Gastrocnemius medialis (tissue), 4 donors: ENCODE measurements around the gene FUT3. TPM values are rescaled to one million over a fixed set of nuclear protein-coding genes. Genes with fewer than 3 reads are reported as not detected.

Experiments used
- ATAC-seq, 2 donors: fragments of 150-250 bp; one replicate each; pipeline ENCODE4 v1.9.1; 2016
- DNase-seq, 2 donors: peaks; one replicate each; pipeline ENCODE4 v3.0.0-alpha.2; 2019
- H3K27ac ChIP-seq, 4 donors: fragments of 200-600 bp; sonication (generic); 1 replicate in 1 of 4; 2 replicates in 3 of 4; pipeline ENCODE4 v1.5.1; 2016 to 2018; ENCODE audit warnings: mild to moderate bottlenecking in 2 of 4, moderate library complexity in 1 of 4
- H3K27me3 ChIP-seq, 3 donors: fragments of 200-600 bp; sonication (generic) in 2 of 3; 1 replicate in 1 of 3; 2 replicates in 2 of 3; pipeline versions ENCODE4 v1.5.1 to v1.6.0; 2016 to 2019; ENCODE audit warnings: mild to moderate bottlenecking in 1 of 3, moderate library complexity in 1 of 3
- H3K36me3 ChIP-seq, 2 donors: fragments of 200-600 bp; sonication (generic) in 1 of 2; one replicate each; pipeline ENCODE4 v1.5.1; 2017 to 2018
- H3K4me1 ChIP-seq, 2 donors: fragments of 200-600 bp; sonication (generic) in 1 of 2; one replicate each; pipeline ENCODE4 v1.5.1; 2016 to 2017; ENCODE audit warnings: mild to moderate bottlenecking in 2 of 2
- H3K4me3 ChIP-seq, 4 donors: fragments of 200-600 bp; sonication (generic) in 3 of 4; 1 replicate in 1 of 4; 2 replicates in 3 of 4; pipeline ENCODE4 v1.5.1; 2016 to 2019; ENCODE audit warnings: mild to moderate bottlenecking in 2 of 4
- H3K9me3 ChIP-seq, 3 donors: fragments of 200-600 bp; sonication (generic) in 2 of 3; 1 replicate in 1 of 3; 2 replicates in 2 of 3; pipeline ENCODE4 v1.5.1; 2016 to 2019
- CTCF ChIP-seq, 5 experiments: fragments of 450-650 bp in 3 of 5; fragments of 200-600 bp in 2 of 5; sonication (generic) in 2 of 5; IDR thresholded peaks in 4 of 5; conservative IDR thresholded peaks in 1 of 5; 1 replicate in 4 of 5; 2 replicates in 1 of 5; pipeline ENCODE4 v1.5.1; 2016 to 2019; ENCODE audit warnings: antibody characterized with exemption in 5 of 5, mild to moderate bottlenecking in 3 of 5, moderate library complexity in 3 of 5
- POLR2A ChIP-seq, 2 donors: fragments of 450-650 bp; IDR thresholded peaks; one replicate each; pipeline ENCODE4 v1.6.1; 2017; ENCODE audit warnings: antibody characterized with exemption in 2 of 2, mild to moderate bottlenecking in 2 of 2, moderate library complexity in 2 of 2
- in situ Hi-C, 4 donors: fragments of 200-750 bp; cut with MboI; loops; one replicate each; pipeline versions ENCODE4 v1.15.0 to v1.8.0; 2017; ENCODE audit warnings: low sequenced_read_pairs in 4 of 4
- intact Hi-C: fragments of 100-400 bp; cut with DNase I; formaldehyde crosslinking; loops from one replicate; pipeline ENCODE4 v1.15.1; 2023; ENCODE audit warnings: low total_unique reads
- total RNA-seq, 4 donors: library from RNA; depleted of rRNA; stranded (reverse); fragments of >200 nt; gene quantifications; one replicate each; pipeline versions ENCODE4 v1.1.0 to v1.2.3, GENCODE V29; 2016

Gene FUT3
- total RNA-seq, 4 donors from 2014 or later = 0.32 TPM; not detected in 3

- ATAC-seq (no peak), DNase-seq (no peak)
- in situ Hi-C loops (no loop called here), intact Hi-C loops (no loop called here)
- H3K4me3 ChIP-seq = no peak within 1 kb of the TSS
- no peaks in the 10 kb centered on the region for H3K36me3 ChIP-seq
- H3K4me1 ChIP-seq = no peaks in the 10 kb centered on the region
- H3K27ac ChIP-seq = no peak within 1 kb of the TSS
- peaks cover 0 to 12% (median 11%) of the 10 kb centered on the region in 3 donors for H3K27me3 ChIP-seq
- no peaks in the 10 kb centered on the region for H3K9me3 ChIP-seq
- TF ChIP-seq POLR2A (IDR thresholded peaks at IDR 0.05) (no peak), CTCF (IDR thresholded peaks at IDR 0.05 in 4 of 5, conservative IDR thresholded peaks at IDR 0.05 in 1 of 5) (no peak)
Measured at GRCh38 chr19:5839065-5840017, 11.9 kb downstream of the FUT3 start, which contains the start of gene FUT6. Gene FUT6, minus strand, starts transcription at chr19:5839702. Its CDS starts 7,135 bp downstream, at chr19:5832567.

GRCh38 chr19:5838353-5839064 lies 12.7 kb downstream of the FUT3 start:
- Histone ChIP-seq H3K9me3 (no peaks in the 10 kb centered on the region), H3K36me3 (no peaks in the 10 kb centered on the region), H3K4me3 (no peak overlapping the region), H3K4me1 (no peaks in the 10 kb centered on the region), H3K27ac (no peak overlapping the region), H3K27me3 (peaks cover 0 to 16% (median 13%) of the 10 kb centered on the region in 3 donors)
- intact Hi-C loops = no loop called here
- DNase-seq (no peak), ATAC-seq (no peak)
- TF ChIP-seq CTCF (IDR thresholded peaks at IDR 0.05 in 4 of 5, conservative IDR thresholded peaks at IDR 0.05 in 1 of 5) (no peak), POLR2A (IDR thresholded peaks at IDR 0.05) (no peak)
- in situ Hi-C loops = no loop called here

- no peak for TF ChIP-seq CTCF (IDR thresholded peaks at IDR 0.05 in 4 of 5, conservative IDR thresholded peaks at IDR 0.05 in 1 of 5)
- no peak for TF ChIP-seq POLR2A (IDR thresholded peaks at IDR 0.05)
- peaks cover 0 to 22% (median 17%) of the 10 kb centered on the region in 3 donors for H3K27me3 ChIP-seq
- intact Hi-C loops (no loop called here), in situ Hi-C loops (no loop called here)
- H3K9me3 ChIP-seq = no peaks in the 10 kb centered on the region
- no peak overlapping the region for H3K27ac ChIP-seq
- DNase-seq (no peak), ATAC-seq (no peak)
- no peak overlapping the region for H3K4me3 ChIP-seq
- no peaks in the 10 kb centered on the region for H3K4me1 ChIP-seq
- H3K36me3 ChIP-seq = no peaks in the 10 kb centered on the region
Measured at GRCh38 chr19:5837761-5838352, 13.4 kb downstream of the FUT3 start.

- H3K36me3 ChIP-seq = no peaks in the 10 kb centered on the region
- intact Hi-C loops (no loop called here), in situ Hi-C loops (no loop called here)
- no peak for TF ChIP-seq POLR2A (IDR thresholded peaks at IDR 0.05)
- no peak for TF ChIP-seq CTCF (IDR thresholded peaks at IDR 0.05 in 4 of 5, conservative IDR thresholded peaks at IDR 0.05 in 1 of 5)
- H3K27me3 ChIP-seq = peaks cover 30 to 52% (median 40%) of the 10 kb centered on the region in 3 donors
- no peaks in the 10 kb centered on the region for H3K9me3 ChIP-seq
- H3K4me1 ChIP-seq = no peaks in the 10 kb centered on the region
- no peak for ATAC-seq
- no peak overlapping the region for H3K4me3 ChIP-seq
- no peak for DNase-seq
- no peak overlapping the region for H3K27ac ChIP-seq
Measured at GRCh38 chr19:5832527-5833216, 18.6 kb downstream of the FUT3 start.
